ENCODE data around the gene TNPO2.

GRCh38 chr19:12708641-12709040 lies 15.1 kb downstream of the TNPO2 start:
- TF ChIP-seq POLR2AphosphoS5 (IDR thresholded peaks at IDR 0.05; ENCODE audit: borderline replicate concordance, low read depth, low read length), result no peak
- TF ChIP-seq EZH2 (IDR thresholded peaks at IDR 0.05), result no peak

Data from SK-N-MC (cell line).